SU-DHL-6 (cell line): ENCODE results near the gene TSPAN18.

ENCODE experiments used
- H2AFZ ChIP-seq: fragments of 200-600 bp; sonication (generic); 2 replicates; pipeline ENCODE4 v1.6.1; 2014; ENCODE audit warnings: low read depth, mild to moderate bottlenecking, moderate library complexity, mixed read lengths, antibody characterized with exemption, low read length; ENCODE audit not compliant: severe bottlenecking
- H3F3A ChIP-seq: fragments of 200-600 bp; shearing (Covaris generic); 2 replicates; pipeline ENCODE4 v1.6.0; 2016; ENCODE audit warnings: antibody characterized with exemption, mild to moderate bottlenecking; ENCODE audit not compliant: insufficient read depth
- H3K27ac ChIP-seq: fragments of 200-600 bp; sonication (generic); 2 replicates; pipeline ENCODE4 v1.5.1; 2016; ENCODE audit warnings: low read depth, mild to moderate bottlenecking, low read length, moderate library complexity, mixed read lengths
- H3K27me3 ChIP-seq: fragments of 200-600 bp; sonication (generic), shearing (Covaris generic); 2 replicates; pipeline ENCODE4 v1.6.0; 2014; ENCODE audit warnings: mild to moderate bottlenecking, low read length
- H3K36me3 ChIP-seq: fragments of 200-600 bp; sonication (generic); 2 replicates; pipeline ENCODE4 v1.6.1; 2014; ENCODE audit warnings: mild to moderate bottlenecking, low read length, mixed read lengths
- H3K4me2 ChIP-seq: fragments of 300-600, 200-600 bp; shearing (Covaris generic), sonication (generic); 2 replicates; pipeline ENCODE4 v1.6.0; 2014; ENCODE audit warnings: low read length, low read depth, mild to moderate bottlenecking; ENCODE audit not compliant: poor library complexity, severe bottlenecking
- H3K4me3 ChIP-seq: fragments of 200-600 bp; sonication (generic); 2 replicates; pipeline ENCODE4 v1.5.1; 2014; ENCODE audit warnings: antibody characterized with exemption, low read length, mild to moderate bottlenecking, mixed read lengths; ENCODE audit not compliant: insufficient read depth, poor library complexity, severe bottlenecking
- H3K79me2 ChIP-seq: fragments of 200-600 bp; sonication (generic); 2 replicates; pipeline ENCODE4 v1.6.1; 2014; ENCODE audit warnings: mild to moderate bottlenecking, low read length, moderate library complexity; ENCODE audit not compliant: insufficient read depth
- H3K9ac ChIP-seq: fragments of 200-600 bp; sonication (generic); 2 replicates; pipeline ENCODE4 v1.7.0; 2014; ENCODE audit warnings: mild to moderate bottlenecking, low read length
- H3K9me2 ChIP-seq: fragments of 200-600 bp; sonication (generic); replicated peaks from 2 replicates; pipeline ENCODE4 v1.6.1; 2014; ENCODE audit warnings: low read length; ENCODE audit not compliant: insufficient read depth
- H3K9me3 ChIP-seq: fragments of 200-600 bp; sonication (generic); 2 replicates; pipeline ENCODE4 v1.6.1; 2014; ENCODE audit warnings: low read length, mixed read lengths; ENCODE audit not compliant: insufficient read depth
- H4K20me1 ChIP-seq: fragments of 200-600 bp; sonication (generic); 2 replicates; pipeline ENCODE4 v1.6.1; 2014; ENCODE audit warnings: low read depth, mild to moderate bottlenecking, antibody characterized with exemption, low read length, moderate library complexity, mixed read lengths
- CTCF ChIP-seq: fragments of 200-600 bp; sonication (generic); IDR thresholded peaks from one replicate; pipeline ENCODE4 v1.5.1; 2017; ENCODE audit warnings: antibody characterized with exemption, mild to moderate bottlenecking, low read length, moderate library complexity; ENCODE audit not compliant: insufficient read depth, poor library complexity, severe bottlenecking
- EZH2phosphoT487 ChIP-seq: fragments of 200-600 bp; sonication (generic), shearing (Covaris generic); conservative IDR thresholded peaks from 2 replicates; pipeline ENCODE4 v1.6.1; 2018; ENCODE audit warnings: mild to moderate bottlenecking, antibody characterized with exemption, low read length, moderate library complexity, mixed read lengths

Gene TSPAN18

GRCh38 chr11:44883277-44883676 is 156.5 kb downstream of the TSPAN18 start:
- Histone ChIP-seq H3K36me3 (no peaks in the 10 kb centered on the region), H2AFZ (no peak overlapping the region), H3K9ac (no peak overlapping the region), H3K79me2 (no peaks in the 10 kb centered on the region), H3K9me2 (no peaks in the 10 kb centered on the region), H3K4me2 (no peak overlapping the region), H3K9me3 (no peaks in the 10 kb centered on the region), H3F3A (no peaks in the 10 kb centered on the region), H3K4me3 (no peak overlapping the region), H3K27me3 (no peaks in the 10 kb centered on the region), H3K27ac (no peak overlapping the region), H4K20me1 (no peaks in the 10 kb centered on the region)
- TF ChIP-seq EZH2phosphoT487 (no peak), CTCF (no peak)

- H3K9me3 ChIP-seq: no peaks in the 10 kb centered on the region
- TF ChIP-seq CTCF: no peak
- no peak for TF ChIP-seq EZH2phosphoT487
- no peak overlapping the region for H2AFZ ChIP-seq
- H3K27ac ChIP-seq: no peak overlapping the region
- H3K9ac ChIP-seq: no peak overlapping the region
- no peak overlapping the region for H3K4me2 ChIP-seq
- H3K27me3 ChIP-seq: no peaks in the 10 kb centered on the region
- no peaks in the 10 kb centered on the region for H3K36me3 ChIP-seq
- no peak overlapping the region for H3K4me3 ChIP-seq
- no peaks in the 10 kb centered on the region for H4K20me1 ChIP-seq
- H3K79me2 ChIP-seq: no peaks in the 10 kb centered on the region
- no peaks in the 10 kb centered on the region for H3K9me2 ChIP-seq
- no peaks in the 10 kb centered on the region for H3F3A ChIP-seq
Measured at GRCh38 chr11:44884056-44884455, 157.3 kb downstream of the TSPAN18 start.

GRCh38 chr11:44885065-44885810 is 158.5 kb downstream of the TSPAN18 start:
- Histone ChIP-seq H3F3A (no peaks in the 10 kb centered on the region), H3K36me3 (no peaks in the 10 kb centered on the region)
- TF ChIP-seq EZH2phosphoT487 (no peak), CTCF (no peak)

More at GRCh38 chr11:44885065-44885810, 158.5 kb downstream of the TSPAN18 start:
- Histone ChIP-seq H3K9me3 (no peaks in the 10 kb centered on the region), H3K9ac (no peak overlapping the region), H3K27ac (no peak overlapping the region), H4K20me1 (no peaks in the 10 kb centered on the region), H3K4me3 (no peak overlapping the region), H2AFZ (no peak overlapping the region), H3K9me2 (no peaks in the 10 kb centered on the region), H3K4me2 (no peak overlapping the region), H3K79me2 (no peaks in the 10 kb centered on the region), H3K27me3 (no peaks in the 10 kb centered on the region)
